Measurements from ENCODE around the gene LBP.
A peak's percentile ranks its signal among the peaks of the same experiment; 100 is the strongest.

LBP gene

DNA sequence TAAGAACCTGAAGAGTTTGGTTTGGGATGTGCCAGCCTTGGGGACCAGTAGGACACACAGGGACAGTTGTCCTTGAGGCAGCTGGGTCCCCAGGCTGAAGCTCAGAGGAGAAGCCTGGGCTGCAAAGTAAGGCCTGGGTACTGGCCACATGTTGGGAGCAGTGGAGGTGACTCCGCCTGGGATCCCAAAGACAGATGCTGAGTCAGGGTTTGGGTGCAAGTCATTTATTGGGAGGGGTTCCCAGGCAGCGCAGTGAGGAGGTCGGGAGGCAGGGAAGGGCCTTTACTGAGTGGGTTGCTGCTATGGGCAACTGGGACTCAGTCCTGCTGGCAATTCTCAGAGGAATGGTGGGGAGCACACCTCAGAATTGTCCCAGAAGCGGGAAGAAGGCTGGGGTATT lies 29.9 kb upstream of the LBP start:
- TF ChIP-seq SIN3A (IDR thresholded peaks at IDR 0.05; ENCODE audit: borderline replicate concordance, insufficient read depth, low read length) = no peak
- no peak for TF ChIP-seq TAF1 (IDR thresholded peaks at IDR 0.05; ENCODE audit: borderline replicate concordance, insufficient read depth, low read length)
- no peak for TF ChIP-seq POLR2AphosphoS5 (IDR thresholded peaks at IDR 0.05; ENCODE audit: low read depth, low read length)
- TF ChIP-seq, protein P1, sequence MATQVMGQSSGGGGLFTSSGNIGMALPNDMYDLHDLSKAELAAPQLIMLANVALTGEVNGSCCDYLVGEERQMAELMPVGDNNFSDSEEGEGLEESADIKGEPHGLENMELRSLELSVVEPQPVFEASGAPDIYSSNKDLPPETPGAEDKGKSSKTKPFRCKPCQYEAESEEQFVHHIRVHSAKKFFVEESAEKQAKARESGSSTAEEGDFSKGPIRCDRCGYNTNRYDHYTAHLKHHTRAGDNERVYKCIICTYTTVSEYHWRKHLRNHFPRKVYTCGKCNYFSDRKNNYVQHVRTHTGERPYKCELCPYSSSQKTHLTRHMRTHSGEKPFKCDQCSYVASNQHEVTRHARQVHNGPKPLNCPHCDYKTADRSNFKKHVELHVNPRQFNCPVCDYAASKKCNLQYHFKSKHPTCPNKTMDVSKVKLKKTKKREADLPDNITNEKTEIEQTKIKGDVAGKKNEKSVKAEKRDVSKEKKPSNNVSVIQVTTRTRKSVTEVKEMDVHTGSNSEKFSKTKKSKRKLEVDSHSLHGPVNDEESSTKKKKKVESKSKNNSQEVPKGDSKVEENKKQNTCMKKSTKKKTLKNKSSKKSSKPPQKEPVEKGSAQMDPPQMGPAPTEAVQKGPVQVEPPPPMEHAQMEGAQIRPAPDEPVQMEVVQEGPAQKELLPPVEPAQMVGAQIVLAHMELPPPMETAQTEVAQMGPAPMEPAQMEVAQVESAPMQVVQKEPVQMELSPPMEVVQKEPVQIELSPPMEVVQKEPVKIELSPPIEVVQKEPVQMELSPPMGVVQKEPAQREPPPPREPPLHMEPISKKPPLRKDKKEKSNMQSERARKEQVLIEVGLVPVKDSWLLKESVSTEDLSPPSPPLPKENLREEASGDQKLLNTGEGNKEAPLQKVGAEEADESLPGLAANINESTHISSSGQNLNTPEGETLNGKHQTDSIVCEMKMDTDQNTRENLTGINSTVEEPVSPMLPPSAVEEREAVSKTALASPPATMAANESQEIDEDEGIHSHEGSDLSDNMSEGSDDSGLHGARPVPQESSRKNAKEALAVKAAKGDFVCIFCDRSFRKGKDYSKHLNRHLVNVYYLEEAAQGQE (IDR thresholded peaks at IDR 0.05; ENCODE audit: insufficient read depth in 1 of 2, low read depth in 2 of 2, low read length in 2 of 2) = no peak
- TF ChIP-seq FOXP2 (optimal IDR thresholded peaks at IDR 0.05; ENCODE audit: borderline replicate concordance, extremely low read depth, extremely low read length, insufficient read depth) = no peak

- no peak for TF ChIP-seq POLR2AphosphoS5 (IDR thresholded peaks at IDR 0.05; ENCODE audit: low read depth, low read length)
- no peak for TF ChIP-seq SIN3A (IDR thresholded peaks at IDR 0.05; ENCODE audit: borderline replicate concordance, insufficient read depth, low read length)
- TF ChIP-seq, protein P1 (IDR thresholded peaks at IDR 0.05; ENCODE audit: insufficient read depth in 1 of 2, low read depth in 2 of 2, low read length in 2 of 2) = no peak
- no peak for TF ChIP-seq TAF1 (IDR thresholded peaks at IDR 0.05; ENCODE audit: borderline replicate concordance, insufficient read depth, low read length)
- TF ChIP-seq FOXP2 (optimal IDR thresholded peaks at IDR 0.05; ENCODE audit: borderline replicate concordance, extremely low read depth, extremely low read length, insufficient read depth) = no peak
These were observed 28.9 kb upstream of the LBP start for GRCh38 chr20:38317422-38317821.

- TF ChIP-seq FOXP2 (optimal IDR thresholded peaks at IDR 0.05; ENCODE audit: borderline replicate concordance, extremely low read depth, extremely low read length, insufficient read depth) = no peak
- no peak for TF ChIP-seq TAF1 (IDR thresholded peaks at IDR 0.05; ENCODE audit: borderline replicate concordance, insufficient read depth, low read length)
- no peak; the same call in 1 of the 2 replicates for TF ChIP-seq POLR2AphosphoS5 (IDR thresholded peaks at IDR 0.05; ENCODE audit: low read depth, low read length)
- no peak for TF ChIP-seq SIN3A (IDR thresholded peaks at IDR 0.05; ENCODE audit: borderline replicate concordance, insufficient read depth, low read length)
- TF ChIP-seq, protein P1 (IDR thresholded peaks at IDR 0.05; ENCODE audit: insufficient read depth in 1 of 2, low read depth in 2 of 2, low read length in 2 of 2) = no peak
These were observed 26.1 kb upstream of the LBP start for GRCh38 chr20:38320221-38320620.

GRCh38 chr20:38321959-38322598 lies 24.2 kb upstream of the LBP start:
- TF ChIP-seq POLR2AphosphoS5 (IDR thresholded peaks at IDR 0.05; ENCODE audit: low read depth, low read length) (peak; percentile 68), TAF1 (IDR thresholded peaks at IDR 0.05; ENCODE audit: borderline replicate concordance, insufficient read depth, low read length) (no peak)

DNA sequence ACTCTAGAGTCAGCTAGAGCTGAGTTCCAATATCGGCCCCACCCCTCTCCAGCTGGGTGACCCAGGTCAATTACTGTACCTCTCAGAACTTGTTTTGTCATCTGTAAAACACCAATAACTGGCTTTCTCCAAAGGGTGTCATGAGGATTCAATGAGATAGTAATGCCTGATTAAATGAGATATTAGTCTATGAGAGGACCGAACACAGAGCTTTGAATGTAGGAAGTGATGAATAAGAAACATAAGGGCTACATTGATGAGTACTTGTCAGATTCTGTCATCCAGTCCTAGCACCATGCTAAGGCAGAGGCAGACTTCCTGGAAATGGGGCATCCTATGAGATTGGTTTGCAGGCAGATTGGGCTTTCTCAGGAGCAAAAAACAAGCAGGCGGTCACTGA lies 22.1 kb upstream of the LBP start:
- TF ChIP-seq SIN3A (IDR thresholded peaks at IDR 0.05; ENCODE audit: borderline replicate concordance, insufficient read depth, low read length) (peak; percentile 48; the same call in 1 of the 2 replicates), POLR2AphosphoS5 (IDR thresholded peaks at IDR 0.05; ENCODE audit: low read depth, low read length) (no peak; the same call in 1 of the 2 replicates)

DNA sequence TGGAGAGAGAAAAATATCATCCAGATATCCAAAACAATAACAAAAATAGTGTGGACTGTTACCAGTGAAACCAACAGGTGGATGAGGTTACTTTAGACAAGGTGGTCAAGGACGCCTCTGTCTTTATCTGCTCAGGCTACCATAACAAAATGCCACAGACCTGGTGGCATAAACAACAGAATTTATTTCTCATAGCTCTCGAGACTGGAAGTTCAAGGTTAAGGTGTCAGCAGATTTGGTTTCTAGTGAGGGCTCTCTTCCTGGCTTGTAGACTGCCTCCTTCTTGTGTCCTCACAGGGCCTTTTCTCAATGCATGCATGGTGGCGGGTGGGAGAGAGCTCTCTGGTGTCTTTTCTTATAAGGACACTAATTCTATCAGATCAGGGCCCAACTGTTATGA lies 21.1 kb upstream of the LBP start:
- TF ChIP-seq, protein P1 (IDR thresholded peaks at IDR 0.05; ENCODE audit: insufficient read depth in 1 of 2, low read depth in 2 of 2, low read length in 2 of 2) = no peak
- TF ChIP-seq TAF1 (IDR thresholded peaks at IDR 0.05; ENCODE audit: borderline replicate concordance, insufficient read depth, low read length) = peak; percentile 48; the same call in 1 of the 2 replicates
- TF ChIP-seq SIN3A (IDR thresholded peaks at IDR 0.05; ENCODE audit: borderline replicate concordance, insufficient read depth, low read length) = no peak

Data from PFSK-1 (cell line).